ENCODE results near the gene MSRB1. TPM values are rescaled to one million over a fixed set of nuclear protein-coding genes. Genes with fewer than 3 reads are reported as not detected.

Gene MSRB1
- total RNA-seq, 4 donors from 2014 or later, result 9.6 to 64.0 (median 17.1) TPM

DNA sequence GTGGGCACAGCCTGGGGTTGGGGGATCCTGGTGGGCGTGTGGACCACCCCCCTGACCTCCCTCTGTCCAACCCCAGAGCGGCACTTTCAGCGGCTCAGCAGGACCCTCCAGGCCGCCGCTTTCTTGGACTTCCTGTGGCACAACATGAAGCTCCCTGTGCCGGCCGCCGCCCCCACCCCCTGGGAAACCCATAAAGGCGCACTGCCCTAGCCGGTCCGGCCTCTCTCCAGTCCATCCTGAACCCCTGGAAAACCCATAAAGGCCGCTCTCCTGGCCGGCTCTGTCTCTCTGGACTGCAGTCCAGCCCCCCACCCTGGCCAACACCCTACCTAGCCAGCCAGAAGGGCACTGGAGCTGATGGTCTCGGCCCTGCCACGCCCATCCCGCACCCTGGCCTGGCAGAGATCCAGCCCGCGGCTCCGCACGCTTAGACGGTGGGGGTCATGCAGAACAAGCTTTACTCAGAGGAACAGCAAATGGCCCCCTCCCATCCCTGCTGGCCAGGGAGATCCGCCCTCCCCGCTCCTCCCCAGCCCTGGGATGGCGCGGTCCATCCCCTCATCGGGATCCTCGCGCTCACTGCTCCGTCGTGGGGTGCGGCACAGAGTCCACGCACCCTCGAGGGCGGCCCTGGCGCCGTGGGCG, 35.6 kb upstream of the MSRB1 start:
- TF ChIP-seq, protein P1, sequence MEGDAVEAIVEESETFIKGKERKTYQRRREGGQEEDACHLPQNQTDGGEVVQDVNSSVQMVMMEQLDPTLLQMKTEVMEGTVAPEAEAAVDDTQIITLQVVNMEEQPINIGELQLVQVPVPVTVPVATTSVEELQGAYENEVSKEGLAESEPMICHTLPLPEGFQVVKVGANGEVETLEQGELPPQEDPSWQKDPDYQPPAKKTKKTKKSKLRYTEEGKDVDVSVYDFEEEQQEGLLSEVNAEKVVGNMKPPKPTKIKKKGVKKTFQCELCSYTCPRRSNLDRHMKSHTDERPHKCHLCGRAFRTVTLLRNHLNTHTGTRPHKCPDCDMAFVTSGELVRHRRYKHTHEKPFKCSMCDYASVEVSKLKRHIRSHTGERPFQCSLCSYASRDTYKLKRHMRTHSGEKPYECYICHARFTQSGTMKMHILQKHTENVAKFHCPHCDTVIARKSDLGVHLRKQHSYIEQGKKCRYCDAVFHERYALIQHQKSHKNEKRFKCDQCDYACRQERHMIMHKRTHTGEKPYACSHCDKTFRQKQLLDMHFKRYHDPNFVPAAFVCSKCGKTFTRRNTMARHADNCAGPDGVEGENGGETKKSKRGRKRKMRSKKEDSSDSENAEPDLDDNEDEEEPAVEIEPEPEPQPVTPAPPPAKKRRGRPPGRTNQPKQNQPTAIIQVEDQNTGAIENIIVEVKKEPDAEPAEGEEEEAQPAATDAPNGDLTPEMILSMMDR (IDR thresholded peaks at IDR 0.05), result no peak
- ATAC-seq (ENCODE audit: low FRiP score) (no peak), DNase-seq (ENCODE audit: low spot score) (no peak)

DNA sequence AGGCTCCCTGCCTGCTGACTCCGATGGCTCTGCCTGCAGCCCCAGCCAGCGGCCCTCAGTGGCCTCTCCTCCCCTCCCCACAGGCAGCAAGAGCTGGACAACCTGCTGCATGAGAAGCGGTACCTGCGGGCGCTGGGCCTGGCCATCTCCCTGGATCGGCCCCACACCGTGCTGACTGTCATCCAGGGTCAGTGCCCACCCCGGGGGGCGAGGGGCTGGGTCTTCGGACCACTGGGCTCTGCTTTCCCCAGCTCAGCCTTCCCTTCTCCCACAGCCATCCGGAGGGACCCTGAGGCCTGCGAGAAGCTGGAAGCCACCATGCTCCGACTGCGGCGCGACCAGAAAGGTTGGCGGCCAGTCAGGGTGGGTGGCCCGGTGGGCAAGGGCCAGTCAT, 34.9 kb upstream of the MSRB1 start:
- TF ChIP-seq, protein P1 (IDR thresholded peaks at IDR 0.05), result no peak
- ATAC-seq (ENCODE audit: low FRiP score) (no peak), DNase-seq (ENCODE audit: low spot score) (no peak)

DNA sequence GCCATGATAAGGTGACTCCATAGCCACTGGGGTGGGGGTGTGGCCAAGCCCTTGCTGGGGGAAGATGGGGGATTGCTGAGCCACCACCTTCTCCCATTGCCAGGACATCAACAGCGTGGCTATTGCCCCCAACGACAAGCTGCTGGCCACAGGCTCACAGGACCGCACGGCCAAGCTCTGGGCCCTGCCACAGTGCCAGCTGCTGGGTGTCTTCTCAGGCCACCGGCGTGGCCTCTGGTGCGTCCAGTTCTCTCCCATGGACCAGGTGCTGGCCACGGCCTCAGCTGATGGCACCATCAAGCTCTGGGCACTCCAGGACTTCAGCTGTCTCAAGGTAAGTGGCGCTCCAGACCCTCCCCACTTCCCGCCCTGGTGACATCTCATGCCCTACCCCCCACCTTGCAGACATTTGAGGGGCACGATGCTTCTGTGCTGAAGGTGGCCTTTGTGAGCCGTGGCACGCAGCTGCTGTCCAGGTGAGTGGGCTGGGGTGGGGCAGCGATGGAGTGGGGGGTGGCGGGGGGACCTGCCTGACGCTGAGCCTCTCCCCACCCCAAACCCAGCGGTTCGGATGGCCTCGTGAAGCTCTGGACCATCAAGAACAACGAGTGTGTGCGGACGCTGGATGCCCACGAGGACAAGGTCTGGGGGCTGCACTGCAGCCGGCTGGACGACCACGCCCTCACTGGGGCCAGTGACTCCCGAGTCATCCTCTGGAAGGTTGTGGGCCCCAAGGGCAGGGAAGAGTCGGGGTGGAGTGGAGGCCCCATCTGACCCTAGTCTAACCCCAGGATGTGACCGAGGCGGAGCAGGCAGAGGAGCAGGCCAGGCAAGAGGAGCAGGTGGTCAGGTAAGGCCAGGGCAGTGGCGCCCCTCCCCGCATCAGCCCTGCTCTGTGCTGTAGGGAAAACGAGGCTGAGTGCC, 34.2 kb upstream of the MSRB1 start:
- TF ChIP-seq, protein P1 (IDR thresholded peaks at IDR 0.05), result no peak
- no peak for DNase-seq (ENCODE audit: low spot score)
- no peak for ATAC-seq (ENCODE audit: low FRiP score)

DNA sequence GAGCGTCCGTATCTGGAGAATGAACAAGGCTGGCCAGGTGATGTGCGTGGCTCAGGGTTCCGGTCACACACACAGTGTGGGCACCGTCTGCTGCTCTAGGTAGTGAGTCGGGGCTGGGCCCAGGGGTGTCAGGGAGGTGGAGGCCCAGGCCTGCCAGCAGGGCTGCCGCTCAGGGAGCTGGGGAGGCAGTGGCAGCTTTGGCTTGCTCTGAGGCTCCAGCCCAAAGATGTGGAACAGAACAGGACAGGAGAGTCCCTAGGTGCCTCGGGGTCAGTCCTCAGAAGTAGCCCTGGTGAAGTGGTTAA, 33.2 kb upstream of the MSRB1 start:
- TF ChIP-seq, protein P1 (IDR thresholded peaks at IDR 0.05), result no peak
- ATAC-seq (ENCODE audit: low FRiP score), result no peak
- no peak for DNase-seq (ENCODE audit: low spot score)

DNA sequence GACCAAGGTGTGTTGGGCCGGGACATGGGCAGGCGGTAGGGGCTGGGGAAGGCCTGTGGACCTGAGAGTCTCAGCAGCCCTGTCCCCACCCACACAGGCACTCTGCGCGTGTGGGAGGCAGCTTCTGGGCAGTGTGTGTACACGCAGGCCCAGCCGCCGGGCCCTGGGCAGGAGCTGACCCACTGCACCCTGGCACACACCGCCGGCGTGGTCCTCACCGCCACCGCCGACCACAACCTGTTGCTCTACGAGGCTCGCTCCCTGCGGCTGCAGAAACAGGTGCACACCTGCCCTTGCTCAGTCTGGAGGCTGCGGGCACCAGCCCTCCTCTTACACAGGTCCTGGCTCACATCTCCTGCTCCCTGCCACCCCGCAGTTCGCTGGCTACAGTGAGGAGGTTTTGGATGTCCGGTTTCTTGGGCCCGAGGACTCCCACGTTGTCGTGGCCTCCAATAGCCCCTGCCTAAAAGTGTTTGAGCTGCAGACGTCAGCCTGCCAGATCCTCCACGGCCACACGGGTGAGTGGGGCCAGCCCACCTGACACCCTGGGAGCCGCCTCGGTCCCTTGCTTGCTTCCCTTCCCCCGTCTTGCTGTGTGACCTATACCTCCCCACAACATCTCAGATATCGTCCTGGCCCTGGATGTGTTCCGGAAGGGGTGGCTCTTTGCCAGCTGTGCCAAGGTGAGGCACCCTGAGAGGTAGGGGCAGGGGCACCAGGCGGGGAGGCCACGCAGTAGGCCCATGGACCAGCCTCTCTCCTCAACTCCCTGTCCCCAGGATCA, 32.6 kb upstream of the MSRB1 start:
- TF ChIP-seq, protein P1 (IDR thresholded peaks at IDR 0.05), result no peak

DNA sequence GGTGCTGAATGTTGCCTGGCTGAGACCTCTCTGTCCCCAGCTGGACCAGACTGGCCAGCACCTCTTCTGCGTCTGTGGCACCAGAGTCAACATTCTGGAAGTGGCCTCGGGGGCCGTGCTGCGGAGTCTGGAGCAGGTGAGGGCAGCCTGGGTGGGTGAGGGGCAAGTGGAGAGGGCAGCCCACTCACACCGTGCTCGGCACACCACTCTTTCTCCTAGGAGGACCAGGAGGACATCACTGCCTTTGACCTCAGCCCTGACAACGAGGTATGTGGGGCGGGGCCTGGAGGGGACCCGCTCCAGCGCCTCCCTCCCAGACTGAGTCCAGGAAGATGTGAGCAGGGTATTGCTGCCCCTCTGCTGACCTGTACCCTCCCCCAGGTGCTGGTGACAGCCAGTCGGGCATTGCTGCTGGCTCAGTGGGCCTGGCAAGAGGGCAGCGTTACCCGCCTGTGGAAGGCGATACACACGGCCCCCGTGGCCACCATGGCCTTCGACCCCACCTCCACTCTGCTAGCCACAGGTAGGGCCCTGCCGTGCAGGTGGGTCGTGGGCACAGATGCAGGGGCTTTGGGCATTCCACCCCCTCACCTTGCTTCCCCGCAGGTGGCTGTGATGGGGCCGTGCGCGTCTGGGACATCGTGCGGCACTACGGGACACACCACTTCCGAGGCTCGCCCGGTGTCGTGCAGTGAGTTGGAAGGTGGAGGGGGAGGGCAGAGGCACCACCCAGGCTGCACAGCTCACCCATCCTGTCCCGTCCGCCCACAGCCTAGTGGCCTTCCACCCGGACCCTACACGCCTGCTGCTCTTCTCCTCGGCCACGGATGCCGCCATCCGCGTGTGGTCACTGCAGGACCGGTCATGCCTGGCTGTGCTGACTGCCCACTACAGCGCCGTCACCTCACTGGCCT, 31.4 kb upstream of the MSRB1 start:
- DNase-seq (ENCODE audit: low spot score) (no peak), ATAC-seq (ENCODE audit: low FRiP score) (no peak)
- TF ChIP-seq, protein P1 (IDR thresholded peaks at IDR 0.05), result no peak

More for the DNA sequence above, 32.6 kb upstream of the MSRB1 start:
- DNase-seq (ENCODE audit: low spot score) (no peak), ATAC-seq (ENCODE audit: low FRiP score) (no peak)
